ENCODE data around the gene CDK5.
"Not testable (repeated sequence)": the region's sequence is repeated elsewhere in the genome, so short reads cannot be mapped to it uniquely, and the experiment has no call there.

The CDK5 gene

GRCh38 chr7:151056283-151056665, 1.4 kb downstream of the CDK5 start:
- no peak for DNase-seq

GRCh38 chr7:151053751-151054150, 3.9 kb downstream of the CDK5 start:
- DNase-seq = no peak

GRCh38 chr7:151053096-151053495, 4.6 kb downstream of the CDK5 start:
- DNase-seq = peak in 1 of 2 donors; percentile 15

GRCh38 chr7:151051108-151051507, 6.6 kb downstream of the CDK5 start:
- no peak for DNase-seq

- DNase-seq = no peak
Observed at GRCh38 chr7:151048911-151049463, 8.7 kb downstream of the CDK5 start.

- DNase-seq = no peak
Observed at GRCh38 chr7:151047976-151048815, 9.5 kb downstream of the CDK5 start, which contains the start of gene ASIC3. TSS of gene ASIC3 (plus strand) at chr7:151048531. CDS start at chr7:151048886, 355 bp downstream.

GRCh38 chr7:151046603-151047573, 10.8 kb downstream of the CDK5 start:
- DNase-seq = no peak

GRCh38 chr7:151045967-151046366, 11.7 kb downstream of the CDK5 start:
- DNase-seq = no peak

GRCh38 chr7:151045262-151045661, 12.4 kb downstream of the CDK5 start:
- no peak for DNase-seq

GRCh38 chr7:151043959-151044358, 13.7 kb downstream of the CDK5 start:
- DNase-seq = no peak

- DNase-seq = not testable (repeated sequence)
Observed at GRCh38 chr7:151043449-151043848, 14.2 kb downstream of the CDK5 start.

- DNase-seq = no peak
Observed at GRCh38 chr7:151040616-151041375, 16.9 kb downstream of the CDK5 start.

GRCh38 chr7:151039850-151040548, 17.7 kb downstream of the CDK5 start:
- peak in 1 of 2 donors; percentile 5 for DNase-seq

GRCh38 chr7:151038951-151039849, 18.5 kb downstream of the CDK5 start:
- peak; percentile 51 to 99 for DNase-seq

GRCh38 chr7:151035902-151036301, 21.8 kb downstream of the CDK5 start:
- DNase-seq = no peak

- DNase-seq = no peak
Observed at GRCh38 chr7:151035026-151035717, 22.5 kb downstream of the CDK5 start.

GRCh38 chr7:151034312-151035025, 23.2 kb downstream of the CDK5 start:
- DNase-seq = no peak

- DNase-seq = no peak
Observed at GRCh38 chr7:151033864-151034249, 23.8 kb downstream of the CDK5 start.

Measured in bone marrow (tissue), 2 donors.